K562 treated with DMSO at 1 percent for 4 hours (cell line): Measurements from ENCODE around the gene DDX3X. TPM values are rescaled to one million over a fixed set of nuclear protein-coding genes. Genes with fewer than 3 reads are reported as not detected.

ENCODE experiments used
- total RNA-seq: library from RNA; unstranded; fragments of 300-600 nt; gene quantifications from 2 replicates; pipeline ENCODE4 v1.2.3, GENCODE V29; 2022; ENCODE audit not compliant: insufficient read depth

The DDX3X gene
- total RNA-seq = 97.8 and 123 TPM in 2 replicates

GRCh38 chrX:41333744-41334362 is at the start of gene DDX3X:
DDX3X (plus strand) TSS chrX:41334162; CDS start chrX:41334253, 91 bp downstream.

Other genes starting within 250 kb of the DDX3X start
- gene USP9X, start 248.7 kb upstream of the DDX3X start, total RNA-seq = 18.0 and 20.4 TPM in 2 replicates
- not detected in 2 replicates for gene NYX, start 113.2 kb downstream of the DDX3X start, total RNA-seq